Omental fat pad (tissue), 4 donors: Measurements from ENCODE around the gene FARP2. TPM values are rescaled to one million over a fixed set of nuclear protein-coding genes. Genes with fewer than 3 reads are reported as not detected.

Experiments
- ATAC-seq: fragments of 150-250 bp; one replicate; pipeline ENCODE4 v1.9.1; 2016; ENCODE audit warnings: mild to moderate bottlenecking, moderate library complexity; ENCODE audit not compliant: low FRiP score
- DNase-seq: peaks from one replicate; pipeline ENCODE4 v3.0.0-alpha.2; 2019; ENCODE audit warnings: low spot score
- CTCF ChIP-seq, 3 donors: fragments of 450-650 bp; IDR thresholded peaks; one replicate each; pipeline ENCODE4 v1.5.1; 2016 to 2017; ENCODE audit warnings: antibody characterized with exemption in 3 of 3, mild to moderate bottlenecking in 3 of 3, moderate library complexity in 2 of 3
- total RNA-seq, 4 donors: library from RNA; depleted of rRNA; stranded (reverse); fragments of >200 nt; gene quantifications; one replicate each; pipeline ENCODE4 v1.1.0, GENCODE V29; 2016

Gene FARP2
- total RNA-seq, 4 donors from 2014 or later = 27.6 to 65.8 (median 34.1) TPM

- ATAC-seq (no peak), DNase-seq (no peak)
- TF ChIP-seq CTCF (IDR thresholded peaks at IDR 0.05) = no peak
These were observed 144.4 kb downstream of the FARP2 start for GRCh38 chr2:241500431-241500975.

- DNase-seq (no peak), ATAC-seq (no peak)
- TF ChIP-seq CTCF (IDR thresholded peaks at IDR 0.05) = no peak
These were observed 145.0 kb downstream of the FARP2 start for GRCh38 chr2:241501099-241501541.

- no peak for TF ChIP-seq CTCF (IDR thresholded peaks at IDR 0.05)
- ATAC-seq (no peak), DNase-seq (no peak)
These were observed 145.5 kb downstream of the FARP2 start for GRCh38 chr2:241501551-241501950.

GRCh38 chr2:241502281-241502680, 146.2 kb downstream of the FARP2 start:
- ATAC-seq = no peak
- TF ChIP-seq CTCF (IDR thresholded peaks at IDR 0.05) = no peak
- DNase-seq = no peak

- ATAC-seq = no peak
- TF ChIP-seq CTCF (IDR thresholded peaks at IDR 0.05) = no peak
These were observed 147.8 kb downstream of the FARP2 start for GRCh38 chr2:241503776-241504392.

GRCh38 chr2:241505086-241505780, 149.1 kb downstream of the FARP2 start:
- DNase-seq (no peak), ATAC-seq (no peak)
- TF ChIP-seq CTCF (IDR thresholded peaks at IDR 0.05) = no peak

More at GRCh38 chr2:241503776-241504392, 147.8 kb downstream of the FARP2 start:
- no peak for DNase-seq
